ENCODE results near the gene VPS35. TPM values are rescaled to one million over a fixed set of nuclear protein-coding genes. Genes with fewer than 3 reads are reported as not detected.

The VPS35 gene
- total RNA-seq, 1 donor from 2014 or later: 103 TPM

GRCh38 chr16:46620266-46621005 is 68.5 kb downstream of the VPS35 start:
- Mint-ChIP-seq H3K27ac (ENCODE audit: unreplicated experiment) (peak overlapping the region; percentile 60), H3K4me3 (ENCODE audit: unreplicated experiment) (peak overlapping the region; percentile 84), H3K27me3 (ENCODE audit: unreplicated experiment) (no peaks in the 10 kb centered on the region), H3K36me3 (ENCODE audit: unreplicated experiment) (no peaks in the 10 kb centered on the region), H3K9me3 (ENCODE audit: unreplicated experiment) (no peaks in the 10 kb centered on the region), H3K4me1 (ENCODE audit: unreplicated experiment) (peaks cover 15% of the 10 kb centered on the region)
- TF ChIP-seq CTCF (IDR thresholded peaks at IDR 0.05): no peak
- no peak for DNase-seq (ENCODE audit: extremely low spot score, unreplicated experiment)

GRCh38 chr16:46618516-46618915 is 70.5 kb downstream of the VPS35 start:
- peaks cover 15% of the 10 kb centered on the region for H3K4me1 Mint-ChIP-seq (ENCODE audit: unreplicated experiment)
- no peak for DNase-seq (ENCODE audit: extremely low spot score, unreplicated experiment)
- H3K9me3 Mint-ChIP-seq (ENCODE audit: unreplicated experiment): no peaks in the 10 kb centered on the region
- H3K27me3 Mint-ChIP-seq (ENCODE audit: unreplicated experiment): no peaks in the 10 kb centered on the region
- no peak overlapping the region for H3K4me3 Mint-ChIP-seq (ENCODE audit: unreplicated experiment)
- TF ChIP-seq CTCF (IDR thresholded peaks at IDR 0.05): no peak
- H3K36me3 Mint-ChIP-seq (ENCODE audit: unreplicated experiment): no peaks in the 10 kb centered on the region
- no peak overlapping the region for H3K27ac Mint-ChIP-seq (ENCODE audit: unreplicated experiment)

- no peak for DNase-seq (ENCODE audit: extremely low spot score, unreplicated experiment)
- H3K4me3 Mint-ChIP-seq (ENCODE audit: unreplicated experiment): no peak overlapping the region
- H3K4me1 Mint-ChIP-seq (ENCODE audit: unreplicated experiment): no peaks in the 10 kb centered on the region
- H3K9me3 Mint-ChIP-seq (ENCODE audit: unreplicated experiment): no peaks in the 10 kb centered on the region
- TF ChIP-seq CTCF (IDR thresholded peaks at IDR 0.05): no peak
- H3K27ac Mint-ChIP-seq (ENCODE audit: unreplicated experiment): no peak overlapping the region
- no peaks in the 10 kb centered on the region for H3K27me3 Mint-ChIP-seq (ENCODE audit: unreplicated experiment)
- no peaks in the 10 kb centered on the region for H3K36me3 Mint-ChIP-seq (ENCODE audit: unreplicated experiment)
Observed at GRCh38 chr16:46614006-46614405, 75.0 kb downstream of the VPS35 start.

- no peaks in the 10 kb centered on the region for H3K9me3 Mint-ChIP-seq (ENCODE audit: unreplicated experiment)
- no peak overlapping the region for H3K4me3 Mint-ChIP-seq (ENCODE audit: unreplicated experiment)
- no peak overlapping the region for H3K27ac Mint-ChIP-seq (ENCODE audit: unreplicated experiment)
- H3K36me3 Mint-ChIP-seq (ENCODE audit: unreplicated experiment): no peaks in the 10 kb centered on the region
- H3K27me3 Mint-ChIP-seq (ENCODE audit: unreplicated experiment): no peaks in the 10 kb centered on the region
- DNase-seq (ENCODE audit: extremely low spot score, unreplicated experiment): no peak
- H3K4me1 Mint-ChIP-seq (ENCODE audit: unreplicated experiment): no peaks in the 10 kb centered on the region
- TF ChIP-seq CTCF (IDR thresholded peaks at IDR 0.05): no peak
Observed at GRCh38 chr16:46613352-46613751, 75.6 kb downstream of the VPS35 start.

GRCh38 chr16:46612121-46612520 is 76.9 kb downstream of the VPS35 start:
- H3K4me3 Mint-ChIP-seq (ENCODE audit: unreplicated experiment): no peak overlapping the region
- H3K9me3 Mint-ChIP-seq (ENCODE audit: unreplicated experiment): no peaks in the 10 kb centered on the region
- no peaks in the 10 kb centered on the region for H3K36me3 Mint-ChIP-seq (ENCODE audit: unreplicated experiment)
- DNase-seq (ENCODE audit: extremely low spot score, unreplicated experiment): no peak
- no peaks in the 10 kb centered on the region for H3K4me1 Mint-ChIP-seq (ENCODE audit: unreplicated experiment)
- H3K27me3 Mint-ChIP-seq (ENCODE audit: unreplicated experiment): no peaks in the 10 kb centered on the region
- no peak overlapping the region for H3K27ac Mint-ChIP-seq (ENCODE audit: unreplicated experiment)
- TF ChIP-seq CTCF (IDR thresholded peaks at IDR 0.05): no peak

Measured in osteocyte (in vitro differentiated cells).